ENCODE results near the gene CORIN. TPM values are rescaled to one million over a fixed set of nuclear protein-coding genes. Genes with fewer than 3 reads are reported as not detected.

CORIN gene
- total RNA-seq, 1 donor from 2014 or later: 2.1 TPM

DNA sequence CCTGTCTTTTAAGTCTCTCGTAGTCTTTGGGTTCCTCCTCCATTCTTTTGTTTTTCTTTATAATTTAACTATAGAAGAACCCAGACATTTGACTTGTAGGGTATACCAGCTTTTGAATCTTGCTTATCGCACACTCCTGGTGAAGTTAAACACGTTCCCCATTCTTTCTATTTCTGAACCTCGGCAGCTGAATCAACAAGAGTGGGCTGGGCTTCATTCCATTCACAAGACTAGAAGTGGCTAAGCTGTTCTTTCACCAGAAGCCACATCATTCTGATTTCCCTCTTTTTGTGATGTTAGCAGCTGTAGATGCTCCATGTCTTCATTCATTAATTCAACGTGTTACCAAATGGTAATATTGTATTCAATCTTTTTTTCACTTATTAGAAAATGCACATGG, 167.9 kb downstream of the CORIN start:
- DNase-seq (ENCODE audit: low spot score): no peak

DNA sequence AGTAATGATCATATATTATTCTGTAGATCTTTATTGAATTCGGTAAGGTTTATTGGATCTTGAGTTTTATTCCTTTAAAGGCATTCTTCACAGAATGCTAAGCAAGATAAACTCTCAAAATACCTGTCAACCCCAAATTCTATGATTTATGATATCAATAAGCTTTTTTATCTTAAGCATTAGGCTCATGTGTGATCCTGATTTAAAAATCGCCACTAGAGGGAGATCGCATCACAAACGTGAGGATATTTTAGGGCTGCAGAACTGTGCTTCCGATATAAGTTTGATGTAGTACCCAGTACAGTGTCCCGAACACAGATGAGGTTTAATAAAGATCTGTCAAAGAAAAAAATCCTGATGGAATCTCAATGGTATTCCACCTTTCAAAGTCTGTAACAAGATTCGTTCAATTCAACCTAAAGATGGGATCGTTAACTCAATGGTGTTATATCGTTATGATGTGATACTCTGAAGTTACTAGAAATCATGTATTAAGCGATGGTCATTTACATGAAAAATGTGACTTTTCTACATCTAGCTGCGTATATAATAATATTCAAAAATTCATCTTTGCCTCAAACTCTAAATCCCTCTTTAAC, 169.0 kb downstream of the CORIN start:
- H3K27ac Mint-ChIP-seq (ENCODE audit: unreplicated experiment): no peak overlapping the region
- TF ChIP-seq, protein P1, sequence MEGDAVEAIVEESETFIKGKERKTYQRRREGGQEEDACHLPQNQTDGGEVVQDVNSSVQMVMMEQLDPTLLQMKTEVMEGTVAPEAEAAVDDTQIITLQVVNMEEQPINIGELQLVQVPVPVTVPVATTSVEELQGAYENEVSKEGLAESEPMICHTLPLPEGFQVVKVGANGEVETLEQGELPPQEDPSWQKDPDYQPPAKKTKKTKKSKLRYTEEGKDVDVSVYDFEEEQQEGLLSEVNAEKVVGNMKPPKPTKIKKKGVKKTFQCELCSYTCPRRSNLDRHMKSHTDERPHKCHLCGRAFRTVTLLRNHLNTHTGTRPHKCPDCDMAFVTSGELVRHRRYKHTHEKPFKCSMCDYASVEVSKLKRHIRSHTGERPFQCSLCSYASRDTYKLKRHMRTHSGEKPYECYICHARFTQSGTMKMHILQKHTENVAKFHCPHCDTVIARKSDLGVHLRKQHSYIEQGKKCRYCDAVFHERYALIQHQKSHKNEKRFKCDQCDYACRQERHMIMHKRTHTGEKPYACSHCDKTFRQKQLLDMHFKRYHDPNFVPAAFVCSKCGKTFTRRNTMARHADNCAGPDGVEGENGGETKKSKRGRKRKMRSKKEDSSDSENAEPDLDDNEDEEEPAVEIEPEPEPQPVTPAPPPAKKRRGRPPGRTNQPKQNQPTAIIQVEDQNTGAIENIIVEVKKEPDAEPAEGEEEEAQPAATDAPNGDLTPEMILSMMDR (IDR thresholded peaks at IDR 0.05): peak; percentile 92
- H3K4me1 Mint-ChIP-seq (ENCODE audit: low read depth): peaks cover 8% of the 10 kb centered on the region
- H3K4me3 Mint-ChIP-seq (ENCODE audit: unreplicated experiment): no peak overlapping the region
- no peak for DNase-seq (ENCODE audit: low spot score)
- H3K36me3 Mint-ChIP-seq (ENCODE audit: low read depth): no peaks in the 10 kb centered on the region
- H3K9me3 Mint-ChIP-seq (ENCODE audit: low read depth): no peaks in the 10 kb centered on the region
- peaks cover 28% of the 10 kb centered on the region for H3K27me3 Mint-ChIP-seq (ENCODE audit: low read depth)

More for the DNA sequence above, 167.9 kb downstream of the CORIN start:
- Mint-ChIP-seq H3K4me3 (ENCODE audit: unreplicated experiment) (no peak overlapping the region), H3K27ac (ENCODE audit: unreplicated experiment) (no peak overlapping the region), H3K4me1 (ENCODE audit: low read depth) (peaks cover 8% of the 10 kb centered on the region), H3K27me3 (ENCODE audit: low read depth) (peaks cover 27% of the 10 kb centered on the region), H3K36me3 (ENCODE audit: low read depth) (no peaks in the 10 kb centered on the region), H3K9me3 (ENCODE audit: low read depth) (no peaks in the 10 kb centered on the region)
- TF ChIP-seq, protein P1 (IDR thresholded peaks at IDR 0.05): no peak

- TF ChIP-seq, protein P1 (IDR thresholded peaks at IDR 0.05): no peak
Measured at GRCh38 chr4:47668256-47668655, 169.6 kb downstream of the CORIN start.

DNA sequence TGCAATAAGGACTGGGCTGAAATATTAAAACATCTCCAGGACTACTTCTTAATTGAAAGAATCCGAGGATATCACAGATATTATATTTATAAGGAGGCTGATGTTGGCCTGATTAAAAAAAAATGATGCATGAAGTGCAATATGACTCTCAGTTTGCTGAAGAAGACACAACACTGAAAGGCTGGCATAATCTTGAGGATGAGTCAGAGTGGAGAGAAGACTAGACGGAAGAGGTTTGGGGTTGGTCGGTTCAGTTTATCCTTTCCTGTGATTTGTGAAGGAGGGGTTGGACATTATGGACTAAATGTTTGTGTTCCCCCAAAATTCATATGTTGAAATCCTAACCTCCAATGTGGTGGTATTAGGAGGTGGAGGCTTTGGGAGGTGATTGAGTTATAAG, 170.3 kb downstream of the CORIN start:
- no peak for DNase-seq (ENCODE audit: low spot score)
- Mint-ChIP-seq H3K36me3 (ENCODE audit: low read depth) (no peaks in the 10 kb centered on the region), H3K9me3 (ENCODE audit: low read depth) (no peaks in the 10 kb centered on the region), H3K4me1 (ENCODE audit: low read depth) (peaks cover 8% of the 10 kb centered on the region), H3K4me3 (ENCODE audit: unreplicated experiment) (no peak overlapping the region), H3K27ac (ENCODE audit: unreplicated experiment) (no peak overlapping the region), H3K27me3 (ENCODE audit: low read depth) (peaks cover 26% of the 10 kb centered on the region)
- TF ChIP-seq, protein P1 (IDR thresholded peaks at IDR 0.05): no peak

More at GRCh38 chr4:47668256-47668655, 169.6 kb downstream of the CORIN start:
- Mint-ChIP-seq H3K4me3 (ENCODE audit: unreplicated experiment) (no peak overlapping the region), H3K36me3 (ENCODE audit: low read depth) (no peaks in the 10 kb centered on the region), H3K9me3 (ENCODE audit: low read depth) (no peaks in the 10 kb centered on the region), H3K4me1 (ENCODE audit: low read depth) (peaks cover 8% of the 10 kb centered on the region), H3K27ac (ENCODE audit: unreplicated experiment) (no peak overlapping the region), H3K27me3 (ENCODE audit: low read depth) (peaks cover 25% of the 10 kb centered on the region)
- DNase-seq (ENCODE audit: low spot score): no peak

- TF ChIP-seq, protein P1 (IDR thresholded peaks at IDR 0.05): no peak
- no peak for DNase-seq (ENCODE audit: low spot score)
- Mint-ChIP-seq H3K4me1 (ENCODE audit: low read depth) (peaks cover 3% of the 10 kb centered on the region), H3K36me3 (ENCODE audit: low read depth) (no peaks in the 10 kb centered on the region), H3K4me3 (ENCODE audit: unreplicated experiment) (no peak overlapping the region), H3K27me3 (ENCODE audit: low read depth) (peaks cover 38% of the 10 kb centered on the region), H3K9me3 (ENCODE audit: low read depth) (peaks cover 11% of the 10 kb centered on the region), H3K27ac (ENCODE audit: unreplicated experiment) (no peak overlapping the region)
Measured at GRCh38 chr4:47664051-47664826, 173.6 kb downstream of the CORIN start.
